Activated CD4-positive, alpha-beta T cell treated with anti-CD3 and anti-CD28 coated beads, Interleukin-2, amount 50 U/mL, for 4 hours (primary cell): ENCODE data around the gene COPG2.

Source experiments
- DNase-seq, 2 experiments: peaks; one replicate each; pipeline ENCODE4 v3.0.0-alpha.2; 2020

The COPG2 gene

GRCh38 chr7:130463553-130464434, 204.8 kb downstream of the COPG2 start:
- no peak for DNase-seq

GRCh38 chr7:130461272-130461671, 207.3 kb downstream of the COPG2 start:
- DNase-seq = no peak

DNA sequence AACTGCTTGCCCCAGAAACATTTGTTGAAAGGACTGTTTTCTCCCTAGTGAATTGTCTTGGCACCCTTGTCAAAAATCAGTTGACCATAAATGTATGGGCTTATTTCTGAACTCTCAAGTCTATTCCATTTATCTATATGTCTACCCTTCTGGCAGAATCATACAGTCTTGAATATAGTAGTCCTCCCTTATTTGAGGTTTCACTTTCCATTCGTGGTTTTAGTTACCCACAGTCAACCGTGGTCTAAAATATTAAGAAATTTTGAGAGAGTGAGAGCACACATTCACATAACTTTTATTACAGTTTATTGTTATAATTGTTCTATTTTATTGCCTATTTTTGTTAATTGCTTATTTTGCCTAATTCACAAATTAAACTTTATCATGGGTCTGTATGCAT, 210.3 kb downstream of the COPG2 start:
- DNase-seq = no peak
